ENCODE measurements around the gene KDM5C.

- TF ChIP-seq CTCF (conservative IDR thresholded peaks at IDR 0.05; ENCODE audit: low read depth, low read length): no peak
- no peak for TF ChIP-seq EZH2phosphoT487 (IDR thresholded peaks at IDR 0.05; ENCODE audit: borderline replicate concordance, low read length)
- TF ChIP-seq EZH2 (IDR thresholded peaks at IDR 0.05; ENCODE audit: low read length, unreplicated experiment): no peak
Measured at GRCh38 chrX:53247928-53248327, 22.9 kb upstream of the KDM5C start.

Data from PC-3 (cell line).